Stromal cell of bone marrow (primary cell): Measurements from ENCODE around the gene APOB.

Experiments used
- DNase-seq: peaks from one replicate; pipeline ENCODE4 v3.0.0-alpha.2; 2012; ENCODE audit warnings: low read depth

APOB gene

DNA sequence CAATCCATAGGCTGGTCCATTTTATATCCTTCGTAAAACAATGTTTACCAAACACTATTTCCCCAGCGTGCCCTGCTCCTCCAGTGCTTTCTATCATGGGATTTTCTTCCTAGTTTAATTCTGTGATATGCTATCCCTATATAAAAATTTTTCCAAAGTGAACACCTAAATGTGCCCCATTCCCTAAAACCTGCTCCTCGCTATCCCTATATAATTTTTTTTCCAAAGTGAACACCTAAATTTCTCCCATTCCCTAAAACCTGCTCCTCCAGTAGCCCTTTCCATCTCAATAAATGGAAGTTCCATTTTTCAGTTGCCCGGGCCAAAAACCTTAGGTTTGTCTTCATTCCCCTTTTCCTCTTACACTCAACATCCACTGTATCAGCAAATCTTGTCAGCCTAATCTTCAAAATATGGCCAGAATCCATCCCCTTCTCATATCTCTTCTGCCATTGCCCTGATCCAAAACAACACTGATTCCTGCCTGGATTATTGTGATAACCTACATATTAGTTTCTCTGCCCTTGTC is 26.1 kb downstream of the APOB start:
- no peak for DNase-seq

DNA sequence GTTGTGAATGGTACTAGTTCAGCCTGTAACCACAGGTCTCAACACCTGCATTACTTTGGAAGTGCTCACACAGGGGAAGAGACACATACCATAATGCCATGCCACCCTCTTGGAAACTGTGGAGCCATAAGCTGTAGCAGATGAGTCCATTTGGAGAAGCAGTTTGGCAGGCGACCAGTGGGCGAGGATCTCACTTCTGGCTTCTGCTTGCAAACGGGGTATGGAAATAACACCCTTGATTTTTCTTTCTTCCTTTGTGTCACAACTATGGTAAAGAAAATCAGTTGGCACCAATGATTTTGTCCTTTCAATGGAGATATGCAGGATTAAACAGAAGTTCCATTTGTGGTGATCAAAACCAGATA is 28.6 kb downstream of the APOB start:
- DNase-seq, result no peak

- no peak for DNase-seq
These were observed 29.3 kb downstream of the APOB start for GRCh38 chr2:21014364-21015280.

- no peak for DNase-seq
These were observed 30.6 kb downstream of the APOB start for GRCh38 chr2:21013043-21013816.

DNA sequence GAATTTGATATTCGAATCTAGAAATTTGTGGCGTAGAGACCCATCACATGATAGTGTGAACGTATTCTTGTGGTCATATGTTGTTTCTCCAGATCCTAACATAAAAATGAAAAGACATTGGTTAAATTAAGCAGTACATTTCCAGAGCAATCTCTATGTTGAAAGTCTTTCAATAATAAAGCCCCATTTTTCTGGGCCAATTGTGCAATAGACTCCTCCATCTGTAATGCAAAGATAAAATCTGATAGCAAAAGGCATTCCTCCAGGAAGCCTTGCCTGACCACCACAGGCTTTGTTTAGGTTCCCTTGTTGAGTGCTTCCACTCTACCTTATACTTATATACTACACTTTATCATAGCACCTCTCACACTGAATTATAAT is 31.3 kb downstream of the APOB start:
- DNase-seq, result no peak

DNA sequence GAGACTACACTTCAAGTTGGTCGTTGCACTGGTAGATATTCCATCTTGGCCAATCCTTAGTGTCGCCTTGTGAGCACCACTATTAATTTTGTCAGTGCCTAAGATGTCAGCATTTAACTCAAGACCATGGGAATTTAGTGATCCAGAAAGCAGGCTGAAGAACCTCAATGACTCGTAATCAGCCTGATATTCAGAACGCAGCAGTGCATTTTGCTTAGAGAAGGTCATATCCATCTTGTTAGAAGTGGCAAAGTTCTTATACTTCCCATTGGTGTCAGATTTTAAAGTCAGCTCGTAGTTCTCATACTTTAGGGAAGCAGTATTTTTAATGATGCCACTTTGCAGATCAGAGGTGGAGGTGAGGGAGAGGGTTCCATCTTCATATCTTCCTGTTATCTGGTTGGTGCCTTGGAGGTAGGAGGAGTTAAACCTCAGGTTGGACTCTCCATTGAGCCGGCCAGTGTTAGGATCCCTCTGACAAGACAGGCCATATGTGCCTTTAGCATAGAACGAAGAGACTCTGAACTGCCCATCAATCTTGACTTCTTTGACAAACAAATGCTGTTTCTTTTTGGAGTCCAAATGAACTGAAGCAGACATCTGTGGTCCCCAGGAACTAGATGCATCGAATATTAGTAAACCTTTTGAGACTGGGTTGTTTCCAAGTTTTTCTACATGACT is 31.9 kb downstream of the APOB start:
- DNase-seq, result no peak

GRCh38 chr2:21011453-21011852 is 32.4 kb downstream of the APOB start:
- DNase-seq, result no peak

DNA sequence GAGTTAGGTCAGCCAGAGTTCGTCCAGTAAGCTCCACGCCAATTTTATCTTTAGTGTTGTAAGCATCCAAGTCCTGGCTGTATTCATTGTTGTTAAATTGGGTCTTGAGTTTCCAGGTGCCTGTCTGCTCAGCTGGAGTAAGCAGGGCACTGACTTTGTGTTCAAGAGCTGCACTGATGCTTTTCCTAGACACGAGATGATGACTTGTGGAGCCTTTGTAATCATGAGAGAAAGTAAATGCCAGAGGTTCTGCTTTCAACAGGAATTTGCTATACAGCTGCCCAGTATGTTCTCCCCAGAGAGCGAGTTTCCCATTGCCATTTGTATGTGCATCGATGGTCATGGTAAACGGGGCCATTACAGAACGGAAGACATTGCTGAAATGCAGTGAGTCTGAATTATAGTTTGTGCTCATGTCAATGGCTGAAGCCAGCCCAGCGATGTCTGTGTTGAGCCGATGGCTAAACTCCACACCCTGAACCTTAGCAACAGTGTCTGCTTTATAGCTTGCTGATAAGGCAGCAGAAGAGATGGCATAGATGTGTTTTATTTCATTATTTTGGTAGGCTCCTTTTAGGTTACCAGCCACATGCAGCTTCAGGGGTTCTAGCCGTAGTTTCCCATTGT is 32.9 kb downstream of the APOB start:
- no peak for DNase-seq

- no peak for DNase-seq
These were observed 34.1 kb downstream of the APOB start for GRCh38 chr2:21009662-21010225.

GRCh38 chr2:21008790-21009661 is 34.8 kb downstream of the APOB start:
- no peak for DNase-seq

DNA sequence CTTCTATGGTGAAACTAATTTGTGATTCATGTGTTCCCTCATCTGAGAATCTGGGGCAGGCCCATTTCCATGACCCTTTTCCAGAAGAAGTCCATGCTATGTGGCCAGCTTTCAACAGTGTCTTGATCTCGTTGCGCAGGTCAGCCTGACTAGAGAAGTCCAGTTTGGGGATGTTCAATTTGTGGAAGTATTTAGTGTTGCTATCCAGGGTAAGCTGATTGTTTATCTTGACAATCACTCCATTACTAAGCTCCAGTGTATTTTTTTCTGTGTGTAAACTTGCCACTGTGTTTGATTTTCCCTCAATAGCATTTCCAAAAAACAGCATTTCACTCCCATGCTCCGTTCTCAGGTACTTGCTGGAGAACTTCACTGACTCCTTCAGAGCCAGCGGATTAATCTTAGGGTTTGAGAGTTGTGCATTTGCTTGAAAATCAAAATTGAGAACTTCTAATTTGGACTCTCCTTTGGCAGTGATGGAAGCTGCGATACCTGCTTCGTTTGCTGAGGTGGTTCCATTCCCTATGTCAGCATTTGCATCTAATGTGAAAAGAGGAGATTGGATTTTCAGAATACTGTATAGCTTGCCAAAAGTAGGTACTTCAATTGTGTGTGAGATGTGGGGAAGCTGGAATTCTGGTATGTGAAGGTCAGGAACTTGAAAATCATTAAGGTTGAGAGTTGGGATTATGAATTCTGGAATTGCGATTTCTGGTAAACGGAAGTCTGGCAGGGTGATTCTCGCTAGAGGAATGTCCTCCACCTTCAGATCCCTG is 35.7 kb downstream of the APOB start:
- no peak for DNase-seq

DNA sequence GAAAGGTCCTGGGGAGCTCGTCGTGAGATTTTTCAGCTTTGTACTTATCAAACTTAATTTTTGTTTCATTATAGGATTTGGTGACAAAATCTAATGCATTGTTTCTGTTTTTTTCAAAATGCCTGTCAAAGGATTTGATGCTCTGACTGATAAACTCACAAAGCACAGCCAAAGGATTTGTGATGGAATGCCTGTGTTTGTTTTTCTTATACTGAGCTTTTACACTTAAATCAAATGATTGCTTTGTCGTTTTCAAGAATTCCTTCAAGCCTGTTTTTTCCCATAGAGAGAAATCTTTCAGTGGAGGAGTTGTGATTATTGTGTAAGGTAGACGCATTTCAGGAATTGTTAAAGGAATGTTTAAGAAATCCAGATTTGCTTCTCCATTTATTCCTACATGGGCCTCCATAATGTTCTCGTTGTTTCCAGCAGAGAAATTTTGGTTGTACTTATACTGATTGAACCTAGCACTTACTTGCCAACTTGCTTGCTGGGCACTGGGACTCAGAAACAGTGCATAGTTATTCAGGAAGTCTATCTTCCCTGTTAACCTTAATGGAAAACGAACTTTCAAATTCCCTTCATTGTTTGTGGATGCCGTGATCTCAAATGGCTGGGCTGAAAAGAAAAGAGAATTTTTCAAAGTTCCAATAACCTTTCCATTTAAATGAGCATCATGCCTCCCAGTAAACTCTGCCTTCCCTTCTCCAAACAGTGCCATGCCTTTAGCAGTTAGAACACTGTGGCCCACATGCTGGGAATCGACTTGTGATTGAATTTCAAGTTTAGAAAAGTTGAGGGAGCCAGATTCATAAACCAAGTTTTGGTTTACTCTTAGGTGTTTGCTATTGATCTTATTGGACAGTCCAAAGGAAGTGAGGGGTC is 36.5 kb downstream of the APOB start:
- DNase-seq, result no peak

GRCh38 chr2:21006423-21007128 is 37.3 kb downstream of the APOB start:
- DNase-seq, result no peak

GRCh38 chr2:21005700-21006422 is 38.0 kb downstream of the APOB start:
- no peak for DNase-seq

DNA sequence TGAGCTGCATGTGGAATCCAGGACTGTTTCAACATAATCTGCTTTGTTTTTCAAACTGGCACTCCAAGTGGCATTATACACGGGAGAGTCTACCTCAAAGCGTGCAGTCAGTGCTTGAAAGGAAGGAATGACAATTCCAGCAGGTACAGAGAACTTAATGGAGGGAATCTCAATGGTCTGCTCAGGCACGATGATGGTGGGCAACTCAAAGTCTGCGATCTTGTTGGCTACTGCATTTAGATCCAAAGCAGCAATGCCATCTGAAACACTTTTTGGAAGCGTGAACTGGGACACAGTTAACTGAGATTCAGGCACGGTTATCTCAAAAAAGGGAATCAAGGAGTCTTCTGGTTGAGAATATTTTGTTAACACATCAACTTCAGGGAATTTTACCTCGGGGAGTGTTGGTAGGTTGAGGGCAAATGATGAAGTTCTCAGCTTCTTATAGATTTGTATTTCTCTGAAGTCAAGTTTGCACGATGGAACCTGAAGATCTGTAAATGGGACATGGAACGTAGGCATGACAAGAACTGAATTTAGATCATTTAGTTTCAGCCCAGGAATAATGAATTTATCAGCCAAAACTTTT is 38.7 kb downstream of the APOB start:
- DNase-seq, result no peak

DNA sequence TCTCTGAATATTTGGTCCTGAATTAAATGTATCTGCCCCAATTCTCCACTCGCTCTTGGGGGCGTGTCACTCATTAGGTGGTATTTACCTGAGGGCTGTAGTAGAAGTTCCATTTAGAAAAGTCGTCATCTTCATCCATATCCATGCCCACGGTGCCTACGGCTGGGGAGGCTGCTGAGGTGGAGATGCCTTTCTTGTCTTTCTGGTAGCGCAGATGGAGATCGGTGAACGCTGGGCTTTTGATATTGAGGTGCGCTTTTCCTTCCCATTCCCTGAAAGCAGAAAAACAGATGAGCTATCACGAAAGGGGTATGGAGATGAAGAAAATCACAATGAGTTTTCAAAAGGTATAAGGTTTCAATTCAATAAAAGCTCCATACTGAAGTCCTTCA is 39.7 kb downstream of the APOB start:
- no peak for DNase-seq

- DNase-seq, result no peak
These were observed 40.2 kb downstream of the APOB start for GRCh38 chr2:21003572-21004180.
